Adipose tissue (tissue), 3 donors: Measurements from ENCODE around the gene UNC119B. TPM values are rescaled to one million over a fixed set of nuclear protein-coding genes. Genes with fewer than 3 reads are reported as not detected.

Experiments
- H3K27ac ChIP-seq: one replicate; pipeline ENCODE4 v1.5.1; 2013; ENCODE audit warnings: low read depth, low read length
- WGBS, 3 donors: extraction: QIAGEN DNeasy Blood & Tissue Kit; methylation state at CpG; one replicate each; pipeline ENCODE4 v1.1.7; 2013; 5-methylcytosine and 5-hydroxymethylcytosine counted together
- polyA plus RNA-seq, 3 donors: library from polyadenylated mRNA; stranded (reverse); fragments of 200-250 nt; gene quantifications; one replicate each; pipeline ENCODE4 v1.2.3, GENCODE V29; 2013
- donor health status: healthy with polysubstance abuse.
- donor health status: Bipolar disorder and iron deficiency.
- donor health status: healthy.

The UNC119B gene
- polyA plus RNA-seq, 3 donors = 14.9 to 18.9 (median 15.2) TPM

GRCh38 chr12:120733574-120733973 lies 23.3 kb downstream of the UNC119B start:
- H3K27ac ChIP-seq = no peak overlapping the region
- 69 to 85% (median 84%) methylated on average over 3 of the region's 3 CpGs for WGBS, 3 donors

GRCh38 chr12:120734210-120734609 lies 24.0 kb downstream of the UNC119B start:
- 84 to 95% (median 91%) methylated on average over 10 of the region's 10 CpGs for WGBS, 3 donors

GRCh38 chr12:120735181-120735580 lies 24.9 kb downstream of the UNC119B start:
- 93 to 97% (median 96%) methylated on average over 2 to 3 of the region's 3 CpGs for WGBS, 3 donors
- no peak overlapping the region for H3K27ac ChIP-seq

More at GRCh38 chr12:120734210-120734609, 24.0 kb downstream of the UNC119B start:
- no peak overlapping the region for H3K27ac ChIP-seq

DNA sequence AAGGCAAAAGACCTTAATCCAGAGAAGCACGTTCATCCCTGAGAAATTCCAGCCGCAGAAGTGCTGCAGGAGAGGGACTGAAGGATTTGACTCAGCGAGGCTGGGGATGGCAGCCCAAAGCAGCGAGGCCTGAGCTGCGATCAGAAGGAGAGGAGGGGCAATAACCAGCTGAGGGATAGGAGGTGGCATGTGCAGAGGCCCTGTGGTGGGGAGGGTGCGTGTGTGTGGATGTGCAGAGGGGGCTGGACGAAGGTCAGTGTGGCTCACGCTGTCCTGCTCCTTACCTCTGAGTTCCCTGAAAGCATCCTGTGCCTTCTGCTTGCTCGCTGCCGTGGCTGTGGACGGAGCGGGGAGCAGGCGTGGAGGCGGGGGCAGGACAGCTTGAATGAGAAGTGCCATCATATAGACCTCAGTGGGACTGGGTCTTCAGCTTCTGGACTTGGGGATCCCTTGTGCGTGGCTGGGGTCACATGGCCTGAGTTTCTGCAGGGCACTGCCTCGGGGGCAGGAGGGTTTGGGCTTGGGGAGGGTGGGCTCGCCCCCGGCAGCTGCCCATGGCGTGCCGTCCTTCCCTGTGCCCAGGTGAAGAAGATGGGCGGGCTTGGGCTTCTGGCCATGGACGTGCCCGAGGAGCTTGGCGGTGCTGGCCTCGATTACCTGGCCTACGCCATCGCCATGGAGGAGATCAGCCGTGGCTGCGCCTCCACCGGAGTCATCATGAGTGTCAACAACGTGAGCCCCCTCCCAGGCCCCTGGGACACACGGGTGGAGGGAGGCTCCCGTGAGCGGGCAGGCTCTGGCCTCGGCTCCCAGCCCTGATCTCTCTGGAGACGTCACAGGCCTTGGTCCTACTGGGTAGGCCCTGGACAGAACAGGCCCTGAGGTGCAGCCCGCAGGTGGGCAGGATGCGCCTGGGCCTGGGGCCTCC lies 26.4 kb downstream of the UNC119B start:
- H3K27ac ChIP-seq = no peak overlapping the region
- 92 to 93% (median 92%) methylated on average over 37 to 38 of the region's 38 CpGs for whole genome bisulfite sequencing, 3 donors

DNA sequence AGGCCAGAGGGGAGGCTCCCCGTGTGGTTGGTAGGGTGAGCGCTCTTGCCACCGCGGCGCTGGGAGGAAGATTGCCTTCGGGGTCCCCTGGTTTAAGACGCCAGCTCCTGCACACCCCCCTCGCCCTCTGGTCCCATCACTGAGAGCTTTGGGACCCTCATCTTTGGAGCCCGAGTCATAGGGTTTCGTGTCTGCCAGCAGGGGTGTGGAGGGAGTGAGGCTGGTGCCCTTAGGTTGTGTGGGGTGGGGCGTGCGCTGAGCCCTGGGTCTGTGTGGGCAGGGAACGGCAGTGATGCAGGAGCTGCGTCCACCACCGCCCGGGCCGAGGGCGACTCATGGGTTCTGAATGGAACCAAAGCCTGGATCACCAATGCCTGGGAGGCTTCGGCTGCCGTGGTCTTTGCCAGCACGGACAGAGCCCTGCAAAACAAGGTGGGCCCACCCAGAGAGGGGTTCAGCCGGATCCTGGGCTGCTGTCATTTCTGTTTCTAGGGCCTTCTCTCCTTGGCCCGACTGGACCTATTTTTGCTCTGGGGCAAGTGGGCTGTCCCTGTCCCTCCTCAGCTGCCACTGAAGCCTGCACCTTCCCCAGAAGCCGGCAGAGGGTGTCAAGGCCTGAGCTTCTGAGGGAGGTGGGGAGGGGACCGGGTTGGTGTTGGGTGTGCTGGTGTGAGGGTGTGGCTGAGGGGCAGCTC lies 27.4 kb downstream of the UNC119B start:
- 86 to 91% (median 91%) methylated on average over 22 to 25 of the region's 25 CpGs for WGBS, 3 donors
- H3K27ac ChIP-seq = no peak overlapping the region

- no peak overlapping the region for H3K27ac ChIP-seq
- 87 to 94% (median 93%) methylated on average over 29 to 31 of the region's 31 CpGs for WGBS, 3 donors
These were observed 28.2 kb downstream of the UNC119B start for GRCh38 chr12:120738252-120739030.

DNA sequence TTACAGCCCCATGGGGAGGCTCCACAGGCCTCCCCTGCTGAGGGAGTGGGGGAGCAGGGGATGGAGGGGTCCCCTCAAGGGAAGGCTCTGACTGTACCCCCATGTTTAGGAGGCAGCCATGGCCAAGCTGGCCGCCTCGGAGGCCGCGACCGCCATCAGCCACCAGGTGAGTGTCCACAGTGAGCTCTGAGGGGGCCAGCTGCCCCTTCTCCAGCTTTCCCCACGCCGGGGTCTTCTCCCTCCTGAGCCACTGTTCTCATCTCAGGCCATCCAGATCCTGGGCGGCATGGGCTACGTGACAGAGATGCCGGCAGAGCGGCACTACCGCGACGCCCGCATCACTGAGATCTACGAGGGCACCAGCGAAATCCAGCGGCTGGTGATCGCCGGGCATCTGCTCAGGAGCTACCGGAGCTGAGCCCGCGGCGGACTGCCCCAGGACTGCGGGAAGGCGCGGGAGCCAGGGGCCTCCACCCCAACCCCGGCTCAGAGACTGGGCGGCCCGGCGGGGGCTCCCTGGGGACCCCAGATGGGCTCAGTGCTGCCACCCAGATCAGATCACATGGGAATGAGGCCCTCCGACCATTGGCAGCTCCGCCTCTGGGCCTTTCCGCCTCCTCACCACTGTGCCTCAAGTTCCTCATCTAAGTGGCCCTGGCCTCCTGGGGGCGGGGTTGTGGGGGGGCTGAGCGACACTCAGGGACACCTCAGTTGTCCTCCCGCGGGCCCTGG lies 28.9 kb downstream of the UNC119B start:
- no peak overlapping the region for H3K27ac ChIP-seq
- WGBS, 3 donors = 93 to 96% (median 96%) methylated on average over 35 to 38 of the region's 38 CpGs

DNA sequence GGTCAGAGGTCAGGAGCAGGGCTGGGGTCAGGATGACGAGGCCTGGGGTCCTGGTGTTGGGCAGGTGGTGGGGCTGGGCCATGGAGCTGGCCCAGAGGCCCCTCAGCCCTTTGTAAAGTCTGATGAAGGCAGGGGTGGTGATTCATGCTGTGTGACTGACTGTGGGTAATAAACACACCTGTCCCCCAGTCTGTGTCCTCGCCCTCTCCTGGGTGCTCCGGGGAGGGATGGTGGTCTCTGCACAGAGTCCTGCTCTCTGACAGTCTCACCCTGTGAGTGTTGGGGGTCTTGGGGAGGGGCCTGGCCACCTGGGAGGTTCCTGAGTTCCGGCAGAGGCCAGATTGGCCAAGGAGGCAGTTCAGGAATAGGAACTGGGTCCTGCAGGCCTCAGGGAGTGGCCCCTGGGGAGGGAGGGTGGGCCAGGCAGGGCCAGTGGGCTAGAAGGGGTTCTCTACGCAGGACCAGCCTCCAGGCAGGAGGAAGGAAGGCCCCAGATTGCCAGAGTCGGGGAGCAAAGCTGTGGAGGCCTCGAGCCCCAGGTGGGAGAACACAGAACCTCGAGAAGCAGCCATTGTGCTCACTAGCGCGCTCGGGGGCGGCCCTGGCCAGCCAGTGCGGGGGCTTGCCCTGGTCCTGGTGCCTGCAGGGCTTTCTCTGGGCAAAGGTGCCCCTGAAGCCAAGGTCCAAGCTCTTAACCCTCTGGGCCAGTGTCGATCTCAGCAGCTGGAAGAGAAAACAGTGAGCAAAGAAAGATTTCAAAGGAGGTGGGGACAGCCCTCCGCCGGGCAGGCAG lies 29.8 kb downstream of the UNC119B start:
- no peak overlapping the region for H3K27ac ChIP-seq
- 84 to 87% (median 85%) methylated on average over 14 to 16 of the region's 16 CpGs for WGBS, 3 donors

DNA sequence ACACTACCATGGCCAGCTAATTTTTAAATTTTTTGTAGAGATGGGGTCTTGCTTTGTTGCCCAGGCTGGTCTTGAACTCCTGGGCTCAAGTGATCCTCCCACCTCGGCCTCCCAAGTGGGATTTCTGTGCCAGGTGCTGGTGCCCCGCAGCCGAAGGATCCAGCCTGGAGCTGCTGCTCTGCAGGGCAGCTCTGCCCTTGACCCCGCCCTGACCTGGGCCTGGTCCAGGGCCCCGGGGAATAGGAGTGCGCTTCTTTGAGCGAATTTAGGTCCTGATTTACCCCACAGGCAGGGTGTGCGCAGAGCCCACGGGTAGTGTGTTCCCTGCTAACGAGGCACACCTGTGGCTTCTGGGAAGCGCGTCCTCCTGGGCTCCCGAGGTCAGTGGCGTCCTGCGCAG lies 30.6 kb downstream of the UNC119B start:
- 92 to 95% (median 94%) methylated on average over 14 to 15 of the region's 15 CpGs for WGBS, 3 donors
- no peak overlapping the region for H3K27ac ChIP-seq

DNA sequence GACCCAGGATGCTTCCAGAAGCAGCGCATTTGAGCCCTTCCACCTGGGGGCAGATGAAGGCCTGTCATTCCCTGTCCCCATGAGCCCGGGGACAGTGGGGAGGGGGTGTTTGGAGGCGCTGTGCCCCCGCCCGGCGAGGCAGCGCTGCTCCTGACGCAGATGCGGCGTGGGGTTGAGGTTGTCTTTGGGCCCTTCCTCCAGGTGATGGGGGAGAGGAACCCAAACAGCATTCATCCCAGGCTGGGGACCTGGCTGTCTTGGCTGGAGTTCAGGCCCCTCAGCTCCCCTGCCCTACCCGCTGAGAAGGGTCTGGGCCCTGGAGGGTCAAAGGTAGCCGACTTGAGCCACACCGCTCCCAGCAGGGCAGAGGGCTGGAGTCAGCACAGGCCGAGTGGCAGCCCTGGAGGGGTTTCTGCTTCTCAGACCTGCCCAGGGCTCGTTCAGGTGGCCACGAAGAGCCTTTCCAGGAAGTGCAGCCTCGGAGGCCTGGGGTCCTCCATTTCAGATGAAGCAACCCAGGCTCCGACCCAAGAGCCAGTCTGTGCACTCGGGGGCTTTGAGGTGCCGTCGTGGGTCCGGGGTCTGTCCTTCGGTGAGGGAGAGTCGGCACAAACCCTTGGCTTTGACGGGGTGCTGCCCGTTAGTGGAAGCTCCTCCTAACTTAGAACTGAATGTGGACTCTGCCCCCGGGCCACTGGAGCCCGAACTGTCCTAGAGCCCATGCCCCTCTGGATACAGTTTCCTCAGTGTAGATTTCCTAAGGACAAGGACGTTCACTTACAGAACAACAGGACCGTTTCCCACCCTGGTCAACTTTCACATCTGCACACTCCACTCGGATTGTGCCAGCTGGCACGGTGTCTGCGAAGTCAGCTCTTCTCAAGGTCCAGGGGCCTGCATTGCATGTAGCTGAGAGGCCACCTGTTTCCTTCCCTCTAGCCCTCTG lies 31.5 kb downstream of the UNC119B start:
- 59 to 75% (median 71%) methylated on average over 32 to 33 of the region's 33 CpGs for WGBS, 3 donors
- no peak overlapping the region for H3K27ac ChIP-seq

- 85 to 94% (median 92%) methylated on average over 14 to 15 of the region's 15 CpGs for WGBS, 3 donors
- no peak overlapping the region for H3K27ac ChIP-seq
These were observed 34.8 kb downstream of the UNC119B start for GRCh38 chr12:120744922-120745493.

- no peak overlapping the region for H3K27ac ChIP-seq
- WGBS, 3 donors = 80 to 91% (median 91%) methylated on average over 7 of the region's 7 CpGs
These were observed 38.0 kb downstream of the UNC119B start for GRCh38 chr12:120748242-120748641.

GRCh38 chr12:120749256-120749655 lies 39.0 kb downstream of the UNC119B start:
- WGBS, 3 donors = 75 to 83% (median 81%) methylated on average over 5 of the region's 5 CpGs
- no peak overlapping the region for H3K27ac ChIP-seq

- 92 to 99% (median 96%) methylated on average over 5 of the region's 5 CpGs for WGBS, 3 donors
- H3K27ac ChIP-seq = no peak overlapping the region
These were observed 40.5 kb downstream of the UNC119B start for GRCh38 chr12:120750806-120751205.

- WGBS, 3 donors = 94 to 97% (median 96%) methylated on average over 9 of the region's 9 CpGs
- H3K27ac ChIP-seq = no peak overlapping the region
These were observed 41.1 kb downstream of the UNC119B start for GRCh38 chr12:120751389-120751788.

DNA sequence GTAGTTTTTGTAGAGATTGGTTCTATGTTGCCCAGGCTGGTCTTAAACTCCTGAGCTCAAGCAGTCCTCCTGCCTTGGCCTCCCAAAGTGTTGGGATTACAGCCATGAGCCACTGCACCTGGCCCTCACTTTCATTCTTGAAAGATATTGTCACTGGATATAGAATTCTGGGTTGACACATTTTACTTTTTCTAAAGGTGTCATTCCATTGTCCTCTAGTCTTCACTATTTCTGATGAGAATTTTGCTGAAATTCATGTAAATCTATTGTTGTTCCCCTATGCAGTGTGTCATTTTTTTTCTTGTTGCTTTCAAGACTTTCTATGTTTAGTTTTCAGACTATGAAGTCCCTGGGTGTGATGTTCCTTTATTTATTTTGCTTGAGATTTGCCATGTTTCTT lies 44.5 kb downstream of the UNC119B start:
- H3K27ac ChIP-seq = no peak overlapping the region
